HG03175 (cell line): ENCODE measurements around the gene OR4E1.
"Not testable (repeated sequence)": the region's sequence is repeated elsewhere in the genome, so short reads cannot be mapped to it uniquely, and the experiment has no call there.

Source experiments
- ATAC-seq: cut with Tn5 transposase; IDR thresholded peaks from one replicate; pipeline ENCODE4 v1.9.1; 2021; ENCODE audit warnings: mild to moderate bottlenecking, moderate library complexity; ENCODE audit not compliant: unreplicated experiment

The OR4E1 gene

GRCh38 chr14:21673718-21674117 is at the start of gene OR4E1:
TSS of gene OR4E1 (minus strand) at chr14:21673818. CDS start at chr14:21670935, 2,883 bp downstream.
- ATAC-seq = no peak

GRCh38 chr14:21721504-21721903 is 47.9 kb upstream of the OR4E1 start:
- ATAC-seq = no peak

- no peak for ATAC-seq
These were observed 46.2 kb upstream of the OR4E1 start for GRCh38 chr14:21719841-21720240.

GRCh38 chr14:21714318-21714929 is 40.8 kb upstream of the OR4E1 start:
- ATAC-seq = no peak

GRCh38 chr14:21712036-21712435 is 38.4 kb upstream of the OR4E1 start:
- no peak for ATAC-seq

GRCh38 chr14:21711360-21711961 is 37.8 kb upstream of the OR4E1 start:
- peak; percentile 62 for ATAC-seq

- ATAC-seq = no peak
These were observed 30.7 kb upstream of the OR4E1 start for GRCh38 chr14:21704338-21704737.

- ATAC-seq = no peak
These were observed 30.0 kb upstream of the OR4E1 start for GRCh38 chr14:21703357-21704326.

- no peak for ATAC-seq
These were observed 28.7 kb upstream of the OR4E1 start for GRCh38 chr14:21702316-21702715.

- no peak for ATAC-seq
These were observed 25.9 kb upstream of the OR4E1 start for GRCh38 chr14:21699551-21699950.

- not testable (repeated sequence) for ATAC-seq
These were observed 24.9 kb upstream of the OR4E1 start for GRCh38 chr14:21698538-21698937.

GRCh38 chr14:21697662-21698061 is 24.0 kb upstream of the OR4E1 start:
- not testable (repeated sequence) for ATAC-seq

GRCh38 chr14:21694425-21694824 is 20.8 kb upstream of the OR4E1 start:
- no peak for ATAC-seq

- no peak for ATAC-seq
These were observed 12.8 kb upstream of the OR4E1 start for GRCh38 chr14:21686468-21686867.

GRCh38 chr14:21680072-21680471 is 6.5 kb upstream of the OR4E1 start:
- ATAC-seq = no peak

- ATAC-seq = no peak
These were observed 1.9 kb upstream of the OR4E1 start for GRCh38 chr14:21675566-21675965.

- no peak for ATAC-seq
These were observed 1.5 kb downstream of the OR4E1 start for GRCh38 chr14:21672116-21672515.

- ATAC-seq = no peak
These were observed 2.2 kb downstream of the OR4E1 start for GRCh38 chr14:21671371-21671770.

- no peak for ATAC-seq
These were observed 4.3 kb downstream of the OR4E1 start for GRCh38 chr14:21669284-21669683.

GRCh38 chr14:21668377-21668776 is 5.2 kb downstream of the OR4E1 start:
- ATAC-seq = no peak

GRCh38 chr14:21656980-21657379 is 16.6 kb downstream of the OR4E1 start:
- ATAC-seq = no peak

GRCh38 chr14:21654215-21654614 is 19.4 kb downstream of the OR4E1 start:
- ATAC-seq = no peak
